ENCODE data around the gene APLF.

The APLF gene

GRCh38 chr2:68471385-68471784 lies 4.0 kb downstream of the APLF start:
- Histone ChIP-seq H3K4me3 (replicated peaks; ENCODE audit: insufficient read depth, low read length) (no peak overlapping the region), H3K27ac (replicated peaks) (no peak overlapping the region), H3K27me3 (ENCODE audit: insufficient read depth, poor library complexity, severe bottlenecking) (no peaks in the 10 kb centered on the region)
- TF ChIP-seq, protein P1, sequence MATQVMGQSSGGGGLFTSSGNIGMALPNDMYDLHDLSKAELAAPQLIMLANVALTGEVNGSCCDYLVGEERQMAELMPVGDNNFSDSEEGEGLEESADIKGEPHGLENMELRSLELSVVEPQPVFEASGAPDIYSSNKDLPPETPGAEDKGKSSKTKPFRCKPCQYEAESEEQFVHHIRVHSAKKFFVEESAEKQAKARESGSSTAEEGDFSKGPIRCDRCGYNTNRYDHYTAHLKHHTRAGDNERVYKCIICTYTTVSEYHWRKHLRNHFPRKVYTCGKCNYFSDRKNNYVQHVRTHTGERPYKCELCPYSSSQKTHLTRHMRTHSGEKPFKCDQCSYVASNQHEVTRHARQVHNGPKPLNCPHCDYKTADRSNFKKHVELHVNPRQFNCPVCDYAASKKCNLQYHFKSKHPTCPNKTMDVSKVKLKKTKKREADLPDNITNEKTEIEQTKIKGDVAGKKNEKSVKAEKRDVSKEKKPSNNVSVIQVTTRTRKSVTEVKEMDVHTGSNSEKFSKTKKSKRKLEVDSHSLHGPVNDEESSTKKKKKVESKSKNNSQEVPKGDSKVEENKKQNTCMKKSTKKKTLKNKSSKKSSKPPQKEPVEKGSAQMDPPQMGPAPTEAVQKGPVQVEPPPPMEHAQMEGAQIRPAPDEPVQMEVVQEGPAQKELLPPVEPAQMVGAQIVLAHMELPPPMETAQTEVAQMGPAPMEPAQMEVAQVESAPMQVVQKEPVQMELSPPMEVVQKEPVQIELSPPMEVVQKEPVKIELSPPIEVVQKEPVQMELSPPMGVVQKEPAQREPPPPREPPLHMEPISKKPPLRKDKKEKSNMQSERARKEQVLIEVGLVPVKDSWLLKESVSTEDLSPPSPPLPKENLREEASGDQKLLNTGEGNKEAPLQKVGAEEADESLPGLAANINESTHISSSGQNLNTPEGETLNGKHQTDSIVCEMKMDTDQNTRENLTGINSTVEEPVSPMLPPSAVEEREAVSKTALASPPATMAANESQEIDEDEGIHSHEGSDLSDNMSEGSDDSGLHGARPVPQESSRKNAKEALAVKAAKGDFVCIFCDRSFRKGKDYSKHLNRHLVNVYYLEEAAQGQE (IDR thresholded peaks at IDR 0.05; ENCODE audit: insufficient replicate concordance, low read depth): no peak
- no peak for TF ChIP-seq CTCF (IDR thresholded peaks at IDR 0.05; ENCODE audit: insufficient read depth, low read length)
- TF ChIP-seq POLR2AphosphoS5 (IDR thresholded peaks at IDR 0.05; ENCODE audit: low read depth): no peak
- no peak for TF ChIP-seq SPI1 (IDR thresholded peaks at IDR 0.05; ENCODE audit: borderline replicate concordance, low read depth)
- TF ChIP-seq GABPA (IDR thresholded peaks at IDR 0.05; ENCODE audit: low read depth): no peak
- DNase-seq (ENCODE audit: low read depth in 1 of 2, low spot score in 1 of 2): no peak

DNA sequence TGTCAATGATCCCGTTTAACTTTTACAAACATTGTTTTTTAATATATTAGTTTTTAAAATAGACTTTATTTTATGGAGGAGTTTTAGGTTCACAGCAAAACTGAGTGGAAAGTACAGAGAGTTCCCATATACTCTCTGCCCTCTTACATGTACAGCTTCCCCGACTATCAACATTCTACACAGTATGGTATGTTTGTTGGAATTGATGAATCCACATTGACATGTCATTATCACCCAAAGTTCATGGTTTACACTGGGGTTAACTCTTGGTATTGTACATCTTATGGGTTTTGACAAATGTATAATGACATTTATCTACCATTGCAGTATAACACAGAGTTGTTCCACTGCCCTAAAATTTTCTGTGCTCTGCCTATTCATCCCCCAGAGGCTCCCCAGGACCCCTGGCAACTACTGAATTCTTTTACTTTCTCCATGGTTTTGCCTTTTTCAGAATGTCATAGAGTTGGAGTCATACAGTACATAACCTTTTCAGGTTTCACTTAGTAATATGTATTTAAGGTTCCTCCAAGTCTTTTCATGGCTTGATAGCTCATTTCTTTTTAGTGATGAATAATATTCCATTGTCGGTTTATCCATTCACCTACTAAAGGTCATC lies 5.5 kb downstream of the APLF start:
- DNase-seq (ENCODE audit: low read depth in 1 of 2, low spot score in 1 of 2): no peak
- Histone ChIP-seq H3K27ac (replicated peaks) (no peak overlapping the region), H3K4me3 (replicated peaks; ENCODE audit: insufficient read depth, low read length) (no peak overlapping the region), H3K27me3 (ENCODE audit: insufficient read depth, poor library complexity, severe bottlenecking) (no peaks in the 10 kb centered on the region)
- TF ChIP-seq SPI1 (IDR thresholded peaks at IDR 0.05; ENCODE audit: borderline replicate concordance, low read depth) (no peak), POLR2AphosphoS5 (IDR thresholded peaks at IDR 0.05; ENCODE audit: low read depth) (no peak), GABPA (IDR thresholded peaks at IDR 0.05; ENCODE audit: low read depth) (no peak), CTCF (IDR thresholded peaks at IDR 0.05; ENCODE audit: insufficient read depth, low read length) (no peak)
- TF ChIP-seq, protein P1 (IDR thresholded peaks at IDR 0.05; ENCODE audit: insufficient replicate concordance, low read depth): no peak

- Histone ChIP-seq H3K27me3 (ENCODE audit: insufficient read depth, poor library complexity, severe bottlenecking) (no peaks in the 10 kb centered on the region), H3K27ac (replicated peaks) (no peak overlapping the region), H3K4me3 (replicated peaks; ENCODE audit: insufficient read depth, low read length) (no peak overlapping the region)
- DNase-seq (ENCODE audit: low read depth in 1 of 2, low spot score in 1 of 2): no peak
- TF ChIP-seq, protein P1 (IDR thresholded peaks at IDR 0.05; ENCODE audit: insufficient replicate concordance, low read depth): no peak
Observed at GRCh38 chr2:68475110-68475509, 7.7 kb downstream of the APLF start.

Data from HL-60 (cell line).